HG02763 (cell line): Measurements from ENCODE around the gene GNAT1.

Experiments
- ATAC-seq: cut with Tn5 transposase; IDR thresholded peaks from one replicate; pipeline ENCODE4 v1.9.1; 2021; ENCODE audit warnings: mild to moderate bottlenecking, moderate library complexity; ENCODE audit not compliant: unreplicated experiment

The GNAT1 gene

GRCh38 chr3:50174947-50175524 is 16.4 kb upstream of the GNAT1 start:
- ATAC-seq, result no peak

DNA sequence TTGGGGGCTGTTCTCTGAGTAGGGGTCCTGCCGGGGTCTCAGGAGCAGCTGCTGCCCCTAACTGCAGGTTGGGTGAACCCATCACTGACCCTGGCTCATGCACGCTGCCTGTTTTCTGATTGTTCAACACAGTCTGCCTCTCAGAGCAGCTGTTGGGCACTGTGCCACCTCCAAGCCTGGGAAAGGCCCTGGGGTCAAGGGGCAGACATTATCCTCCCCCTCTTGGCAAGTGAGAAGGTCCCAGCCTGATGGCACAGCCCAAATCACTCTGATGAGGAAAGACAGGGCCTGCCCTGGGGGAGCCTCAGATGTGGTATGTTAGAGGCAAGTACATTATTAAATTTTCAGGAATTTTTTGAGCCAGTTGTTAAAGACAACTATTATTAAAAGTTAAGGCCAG is 14.1 kb upstream of the GNAT1 start:
- no peak for ATAC-seq

DNA sequence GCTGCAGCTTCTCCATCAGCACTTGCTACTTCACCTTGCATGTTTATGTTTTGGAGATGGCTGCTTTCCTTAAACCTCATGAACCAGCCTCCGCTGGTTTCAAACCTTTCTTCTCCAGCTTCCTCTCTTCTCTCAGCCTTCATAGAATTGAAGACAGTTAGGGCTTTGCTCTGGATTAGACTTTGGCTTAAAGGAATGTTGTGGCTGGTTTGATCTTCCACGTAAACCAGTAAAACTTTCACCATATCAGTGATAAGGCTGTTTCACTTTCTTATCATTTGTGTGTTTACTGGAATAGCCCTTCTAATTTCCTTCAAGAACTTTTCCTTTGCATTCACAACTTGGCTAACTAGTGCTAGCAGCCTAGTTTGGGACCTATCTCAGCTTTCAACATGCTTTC is 11.7 kb upstream of the GNAT1 start:
- no peak for ATAC-seq

- no peak for ATAC-seq
Observed at GRCh38 chr3:50181985-50182384, 9.4 kb upstream of the GNAT1 start.

DNA sequence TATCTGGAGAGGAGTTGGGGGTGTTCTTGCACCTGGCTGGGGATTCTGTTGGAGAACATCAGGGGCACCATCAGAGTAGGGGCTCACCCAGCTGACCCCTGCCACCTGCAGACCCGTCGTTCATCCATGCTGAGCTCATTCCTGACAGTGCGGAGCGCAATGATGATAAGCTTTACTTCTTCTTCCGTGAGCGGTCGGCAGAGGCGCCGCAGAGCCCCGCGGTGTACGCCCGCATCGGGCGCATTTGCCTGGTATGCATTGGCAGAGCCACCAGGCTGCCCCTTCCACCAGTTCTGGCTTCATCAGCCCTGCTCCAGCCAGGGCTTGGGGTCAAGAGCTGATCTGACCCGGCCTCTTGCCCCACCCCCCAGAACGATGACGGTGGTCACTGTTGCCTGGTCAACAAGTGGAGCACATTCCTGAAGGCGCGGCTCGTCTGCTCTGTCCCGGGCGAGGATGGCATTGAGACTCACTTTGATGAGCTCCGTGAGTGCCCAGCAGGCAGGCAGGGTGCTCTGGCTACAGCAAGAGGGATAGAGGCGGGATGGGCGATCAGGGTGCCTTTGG is 8.8 kb upstream of the GNAT1 start:
- ATAC-seq, result no peak

GRCh38 chr3:50183755-50184154 is 7.7 kb upstream of the GNAT1 start:
- ATAC-seq, result no peak

DNA sequence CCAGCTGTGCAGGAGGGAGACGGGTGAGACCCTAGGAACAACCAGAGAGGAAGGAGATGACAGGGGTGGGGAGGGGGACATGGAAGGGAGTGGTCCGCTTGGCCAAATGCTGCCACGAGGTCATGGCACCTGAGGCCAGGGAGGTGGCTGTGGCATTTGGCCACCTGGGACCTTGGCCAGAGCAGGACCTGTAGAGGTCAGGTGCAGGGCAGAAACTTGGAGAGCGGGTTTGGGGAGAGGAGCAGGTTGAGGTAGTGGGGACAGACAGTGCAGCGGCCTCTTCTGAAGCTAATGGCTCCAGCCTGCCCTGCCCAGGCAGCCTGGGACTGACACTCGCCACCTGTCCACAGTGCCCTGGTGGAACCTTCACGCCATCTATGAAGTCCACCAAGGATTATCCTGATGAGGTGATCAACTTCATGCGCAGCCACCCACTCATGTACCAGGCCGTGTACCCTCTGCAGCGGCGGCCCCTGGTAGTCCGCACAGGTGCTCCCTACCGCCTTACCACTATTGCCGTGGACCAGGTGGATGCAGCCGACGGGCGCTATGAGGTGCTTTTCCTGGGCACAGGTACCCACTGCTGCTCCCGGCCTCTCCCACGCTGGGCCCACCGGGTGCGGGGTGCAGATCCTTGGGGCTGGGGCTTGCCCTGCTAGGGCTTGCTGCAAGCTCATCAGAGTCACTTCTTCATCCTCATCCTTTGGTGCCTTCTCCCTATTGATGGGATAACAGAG is 7.0 kb upstream of the GNAT1 start:
- ATAC-seq, result no peak

- no peak for ATAC-seq
Observed at GRCh38 chr3:50185230-50185629, 6.2 kb upstream of the GNAT1 start.

GRCh38 chr3:50186096-50186495 is 5.3 kb upstream of the GNAT1 start:
- no peak for ATAC-seq

DNA sequence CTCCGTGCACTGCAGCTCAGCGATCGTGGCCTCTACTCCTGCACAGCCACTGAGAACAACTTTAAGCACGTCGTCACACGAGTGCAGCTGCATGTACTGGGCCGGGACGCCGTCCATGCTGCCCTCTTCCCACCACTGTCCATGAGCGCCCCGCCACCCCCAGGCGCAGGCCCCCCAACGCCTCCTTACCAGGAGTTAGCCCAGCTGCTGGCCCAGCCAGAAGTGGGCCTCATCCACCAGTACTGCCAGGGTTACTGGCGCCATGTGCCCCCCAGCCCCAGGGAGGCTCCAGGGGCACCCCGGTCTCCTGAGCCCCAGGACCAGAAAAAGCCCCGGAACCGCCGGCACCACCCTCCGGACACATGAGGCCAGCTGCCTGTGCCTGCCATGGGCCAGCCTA is 3.7 kb upstream of the GNAT1 start:
- ATAC-seq, result no peak

- no peak for ATAC-seq
Observed at GRCh38 chr3:50189274-50189673, 2.1 kb upstream of the GNAT1 start.

DNA sequence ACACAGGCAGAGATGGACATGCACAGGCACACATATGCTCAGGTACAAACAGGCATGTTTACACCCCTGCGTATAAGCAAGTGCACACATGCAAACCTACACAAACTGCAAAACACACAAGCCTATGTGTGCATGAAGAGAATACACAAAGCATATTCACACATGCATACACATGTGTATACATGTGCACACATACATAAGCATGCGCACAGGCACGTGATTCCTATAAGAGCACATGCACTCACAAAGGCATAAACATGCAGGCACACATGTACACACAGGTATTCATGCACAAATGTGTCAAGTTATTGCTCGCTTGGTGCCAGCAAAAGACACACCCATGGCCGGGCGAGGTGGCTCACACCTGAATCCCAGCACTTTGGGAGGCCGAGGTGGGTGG is 1.4 kb upstream of the GNAT1 start:
- no peak for ATAC-seq

- no peak for ATAC-seq
Observed at GRCh38 chr3:50192124-50192523, 714 bp downstream of the GNAT1 start.

DNA sequence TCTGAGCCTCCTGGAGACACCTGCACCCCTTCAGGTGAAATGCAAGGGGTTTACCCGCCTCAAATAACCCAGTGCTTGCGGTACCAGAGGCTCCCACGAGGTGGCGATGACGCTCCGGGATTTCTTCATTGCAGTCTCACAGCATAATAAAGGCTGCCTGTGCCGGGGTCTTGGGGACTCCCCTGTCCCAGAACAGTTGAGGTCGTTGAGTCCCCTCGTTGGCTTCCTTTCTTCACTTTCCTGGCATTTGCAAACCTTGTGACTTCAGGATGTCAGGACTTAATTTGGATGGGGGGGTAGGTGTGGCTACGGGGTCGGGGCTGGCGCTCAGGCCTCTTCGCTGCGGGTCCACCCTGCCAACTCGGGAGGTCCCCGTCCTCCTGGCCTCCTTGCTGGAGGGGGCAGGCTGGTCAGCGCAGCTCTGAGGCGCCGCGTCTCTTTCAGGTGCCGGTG is 1.3 kb downstream of the GNAT1 start:
- no peak for ATAC-seq

DNA sequence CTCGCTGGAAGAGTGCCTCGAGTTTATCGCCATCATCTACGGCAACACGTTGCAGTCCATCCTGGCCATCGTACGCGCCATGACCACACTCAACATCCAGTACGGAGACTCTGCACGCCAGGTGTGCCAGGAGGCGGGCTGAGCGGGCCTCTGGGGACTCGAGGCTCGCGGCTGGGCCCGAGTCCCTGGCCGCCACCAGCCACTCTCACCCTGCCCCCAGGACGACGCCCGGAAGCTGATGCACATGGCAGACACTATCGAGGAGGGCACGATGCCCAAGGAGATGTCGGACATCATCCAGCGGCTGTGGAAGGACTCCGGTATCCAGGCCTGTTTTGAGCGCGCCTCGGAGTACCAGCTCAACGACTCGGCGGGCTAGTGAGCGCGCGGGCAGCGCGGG is 1.9 kb downstream of the GNAT1 start:
- ATAC-seq, result no peak

DNA sequence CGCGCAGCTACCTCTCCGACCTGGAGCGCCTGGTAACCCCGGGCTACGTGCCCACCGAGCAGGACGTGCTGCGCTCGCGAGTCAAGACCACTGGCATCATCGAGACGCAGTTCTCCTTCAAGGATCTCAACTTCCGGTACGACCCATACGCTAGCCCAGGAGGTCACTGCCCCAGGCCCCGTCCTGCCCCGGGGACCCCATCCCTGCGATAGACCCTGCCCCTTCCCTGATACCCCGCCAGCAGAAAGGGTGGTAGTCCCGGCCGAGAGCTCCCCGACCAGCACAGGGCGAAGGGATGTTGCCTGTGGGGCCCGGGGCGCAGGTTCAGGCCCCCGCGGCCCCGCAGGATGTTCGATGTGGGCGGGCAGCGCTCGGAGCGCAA is 2.3 kb downstream of the GNAT1 start:
- no peak for ATAC-seq

DNA sequence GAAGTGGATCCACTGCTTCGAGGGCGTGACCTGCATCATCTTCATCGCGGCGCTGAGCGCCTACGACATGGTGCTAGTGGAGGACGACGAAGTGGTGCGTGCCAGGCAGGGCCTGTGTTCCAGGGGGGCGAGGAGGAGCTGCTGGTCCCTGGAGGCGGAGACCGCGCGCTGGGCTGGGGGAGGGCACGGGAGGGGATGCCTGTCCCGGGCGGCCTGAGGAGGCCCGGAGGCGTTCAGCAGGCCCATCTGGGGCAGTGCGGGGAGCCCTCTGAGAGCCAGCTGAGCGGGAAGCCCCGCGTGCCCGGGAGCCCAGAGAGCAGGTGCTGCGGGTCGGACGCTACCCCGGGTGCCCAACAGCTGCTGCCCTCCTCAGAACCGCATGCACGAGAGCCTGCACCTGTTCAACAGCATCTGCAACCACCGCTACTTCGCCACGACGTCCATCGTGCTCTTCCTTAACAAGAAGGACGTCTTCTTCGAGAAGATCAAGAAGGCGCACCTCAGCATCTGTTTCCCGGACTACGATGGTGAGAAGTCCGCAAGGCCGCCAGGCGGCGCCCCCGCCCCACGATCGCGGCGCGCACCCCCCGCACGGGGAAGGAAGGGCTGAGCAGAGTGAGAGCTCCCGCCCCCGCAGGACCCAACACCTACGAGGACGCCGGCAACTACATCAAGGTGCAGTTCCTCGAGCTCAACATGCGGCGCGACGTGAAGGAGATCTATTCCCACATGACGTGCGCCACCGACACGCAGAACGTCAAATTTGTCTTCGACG is 2.9 kb downstream of the GNAT1 start:
- ATAC-seq, result no peak

GRCh38 chr3:50194903-50195500 is 3.6 kb downstream of the GNAT1 start:
- no peak for ATAC-seq

- ATAC-seq, result no peak
Observed at GRCh38 chr3:50195501-50196252, 4.3 kb downstream of the GNAT1 start.

- no peak for ATAC-seq
Observed at GRCh38 chr3:50196253-50196801, 4.9 kb downstream of the GNAT1 start.
